HG02870 (cell line): Measurements from ENCODE around the gene SPAG16.

Experiments used
- ATAC-seq: cut with Tn5 transposase; IDR thresholded peaks from one replicate; pipeline ENCODE4 v1.9.1; 2021; ENCODE audit warnings: mild to moderate bottlenecking, moderate library complexity; ENCODE audit not compliant: unreplicated experiment

Gene SPAG16

GRCh38 chr2:214451516-214452275 lies 1167.4 kb downstream of the SPAG16 start:
- no peak for ATAC-seq
